HepG2 (cell line): ENCODE data around the gene EEFSEC. TPM values are rescaled to one million over a fixed set of nuclear protein-coding genes. Genes with fewer than 3 reads are reported as not detected.
A peak's percentile ranks its signal among the peaks of the same experiment; 100 is the strongest.

Experiments
- CTCF ChIP-seq: sonication (generic); formaldehyde crosslinking; IDR thresholded peaks from 2 replicates; pipeline ENCODE4 v1.5.0; 2020; ENCODE audit warnings: mild to moderate bottlenecking, missing genetic modification reagents, moderate library complexity
- FOXK2 ChIP-seq: fragments of 450-650 bp; IDR thresholded peaks from 2 replicates; pipeline ENCODE4 v1.6.1; 2016
- FOXO1 ChIP-seq: sonication (generic); formaldehyde crosslinking; IDR thresholded peaks from 2 replicates; pipeline ENCODE4 v1.4.0; 2020; ENCODE audit warnings: missing genetic modification reagents
- HES4 ChIP-seq: sonication (generic); formaldehyde crosslinking; IDR thresholded peaks from 2 replicates; pipeline ENCODE4 v1.9.0; 2021; ENCODE audit warnings: mild to moderate bottlenecking, missing genetic modification reagents, borderline replicate concordance
- KLF16 ChIP-seq, 2 experiments: sonication (generic) in 1 of 2; formaldehyde crosslinking in 1 of 2; IDR thresholded peaks; 2 replicates each; pipeline versions ENCODE4 v1.6.1 to v1.8.0; 2016 to 2023; ENCODE audit warnings: missing genetic modification reagents in 2 of 2, missing compliant biosample characterization in 1 of 2
- PHF21A ChIP-seq: sonication (generic); formaldehyde crosslinking; IDR thresholded peaks from 2 replicates; pipeline ENCODE4 v1.5.0; 2020; ENCODE audit warnings: mild to moderate bottlenecking, missing genetic modification reagents
- PHF8 ChIP-seq: sonication (generic); formaldehyde crosslinking; IDR thresholded peaks from 2 replicates; pipeline ENCODE4 v1.5.0; 2020; ENCODE audit warnings: missing genetic modification reagents
- SIX1 ChIP-seq: sonication (generic); formaldehyde crosslinking; IDR thresholded peaks from 2 replicates; pipeline ENCODE4 v1.4.0; 2020; ENCODE audit warnings: missing genetic modification reagents, borderline replicate concordance
- TAF15 ChIP-seq: fragments of 200-400 bp; formaldehyde crosslinking; IDR thresholded peaks from one replicate; pipeline ENCODE4 v1.6.1; 2018; ENCODE audit warnings: mild to moderate bottlenecking, low read depth, low read length; ENCODE audit not compliant: poor library complexity, severe bottlenecking
- TEAD3 ChIP-seq: optimal IDR thresholded peaks from 2 replicates; pipeline ENCODE3; 2016; ENCODE audit warnings: borderline replicate concordance
- ZBTB3 ChIP-seq: sonication (generic); formaldehyde crosslinking; IDR thresholded peaks from 2 replicates; pipeline ENCODE4 v1.4.0; 2020; ENCODE audit warnings: low read depth, mild to moderate bottlenecking, moderate library complexity, missing genetic modification reagents, borderline replicate concordance
- ZBTB38 ChIP-seq: sonication (generic); formaldehyde crosslinking; IDR thresholded peaks from 2 replicates; pipeline ENCODE4 v1.5.1; 2020; ENCODE audit warnings: mild to moderate bottlenecking, missing genetic modification reagents
- ZMYM2 ChIP-seq: sonication (generic); formaldehyde crosslinking; IDR thresholded peaks from 2 replicates; pipeline ENCODE4 v1.8.0; 2022; ENCODE audit warnings: mild to moderate bottlenecking, missing genetic modification reagents
- ZNF260 ChIP-seq: sonication (generic); formaldehyde crosslinking; IDR thresholded peaks from 2 replicates; pipeline ENCODE4 v1.4.0; 2020; ENCODE audit warnings: missing genetic modification reagents, low read depth, mild to moderate bottlenecking, borderline replicate concordance
- ZNF263 ChIP-seq: sonication (generic); formaldehyde crosslinking; IDR thresholded peaks from 2 replicates; pipeline ENCODE4 v1.4.0; 2020; ENCODE audit warnings: missing genetic modification reagents
- ZNF639 ChIP-seq: conservative IDR thresholded peaks from 2 replicates; pipeline ENCODE4 v1.6.1; 2018; ENCODE audit warnings: missing genetic modification reagents
- ZNF644 ChIP-seq: IDR thresholded peaks from 2 replicates; pipeline ENCODE4 v1.6.1; 2016; ENCODE audit warnings: low read depth
- ZNF652 ChIP-seq: IDR thresholded peaks from 2 replicates; pipeline ENCODE4 v1.6.1; 2016; ENCODE audit warnings: low read depth, borderline replicate concordance
- ZNF879 ChIP-seq: sonication (generic); formaldehyde crosslinking; IDR thresholded peaks from 2 replicates; pipeline ENCODE4 v1.8.1; 2023; ENCODE audit warnings: missing genetic modification reagents
- ZSCAN29 ChIP-seq: sonication (generic); formaldehyde crosslinking; conservative IDR thresholded peaks from 2 replicates; pipeline ENCODE4 v1.4.0; 2020; ENCODE audit warnings: mild to moderate bottlenecking, missing genetic modification reagents
- polyA plus RNA-seq, 8 experiments: library from polyadenylated mRNA; depleted of rRNA in 3 of 8; stranded (reverse) in 7 of 8; unstranded in 1 of 8; fragments of >200 nt; fragmentation: Illumina TruSeq in 4 of 8; extraction: Trizol in 4 of 8; gene quantifications; 2 replicates each; pipeline versions ENCODE4 v1.2.1 to v1.2.3, GENCODE V29; 2011 to 2016; ENCODE audit warnings: low read depth in 4 of 8, missing spikeins in 1 of 8, mixed read lengths in 1 of 8; ENCODE audit not compliant: insufficient read depth in 1 of 8
- total RNA-seq, 5 experiments: library from RNA; depleted of rRNA; stranded (reverse); fragments of >200 nt; fragmentation: Illumina TruSeq; extraction: Trizol; gene quantifications; 2 replicates each; pipeline ENCODE4 v1.2.3, GENCODE V29; 2016; ENCODE audit warnings: low read depth in 1 of 5
- TF ChIP-seq, protein P1 (sequence below): IDR thresholded peaks from 2 replicates; pipeline ENCODE4 v1.6.1; 2016; ENCODE audit warnings: missing genetic modification reagents, missing compliant biosample characterization
- TF ChIP-seq, protein P2 (sequence below): IDR thresholded peaks from 2 replicates; pipeline ENCODE4 v1.6.1; 2016; ENCODE audit warnings: mild to moderate bottlenecking, missing biosample characterization, missing genetic modification reagents
- TF ChIP-seq, protein P3 (sequence below): sonication (generic); formaldehyde crosslinking; IDR thresholded peaks from 2 replicates; pipeline ENCODE4 v1.4.0; 2020; ENCODE audit warnings: missing genetic modification reagents, borderline replicate concordance

EEFSEC gene
- total and polyA plus RNA-seq, 2 of the 13 experiments (the other 11 are each of a cell fraction or from before 2014, with no cell fraction given) = 6.4 to 24.2 TPM

DNA sequence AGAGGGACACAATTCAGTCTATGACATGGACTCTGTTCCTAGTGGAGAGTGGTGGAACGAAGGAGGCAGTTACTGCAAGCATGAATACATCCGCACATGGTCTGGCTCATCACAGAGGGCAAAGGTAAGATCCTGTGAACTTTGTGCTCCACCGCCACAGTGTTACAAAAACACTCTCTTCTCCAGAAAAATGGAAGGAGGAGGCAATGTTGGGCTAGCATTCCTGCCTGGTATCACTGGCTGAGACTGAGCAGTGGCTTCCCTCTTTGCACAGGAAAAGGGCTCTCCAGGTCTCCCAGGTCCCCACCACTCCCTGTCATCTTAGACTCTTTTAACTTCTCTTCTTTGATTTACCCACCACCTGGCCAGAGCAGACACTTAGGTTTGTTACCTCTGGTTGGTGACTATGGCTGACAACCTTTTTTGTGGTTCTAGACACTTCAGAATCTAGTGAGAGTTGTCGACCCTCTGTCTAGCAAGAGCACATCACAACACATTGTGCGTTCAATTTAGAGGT is 1.5 kb upstream of the EEFSEC start (continued):
- TF ChIP-seq PHF8 (CRISPR knock-in tag) (peak; percentile 27; the same call in 1 of the 2 replicates), KLF16 (CRISPR knock-in tag; IDR thresholded peaks at IDR 0.05) (peak in 1 of 2 experiments; percentile 66; a peak in 1 of 4 replicates), SIX1 (CRISPR knock-in tag) (no peak; the same call in 1 of the 2 replicates), ZSCAN29 (CRISPR knock-in tag) (peak; percentile 84), ZMYM2 (CRISPR knock-in tag) (0 out of 2 replicates have a peak, but pooled peaks have one; percentile 40), CTCF (CRISPR knock-in tag) (0 out of 2 replicates have a peak, but pooled peaks have one; percentile 16), PHF21A (CRISPR knock-in tag) (no peak), ZNF260 (CRISPR knock-in tag) (no peak), ZNF644 (peak; percentile 84), FOXO1 (CRISPR knock-in tag) (peak; percentile 75; the same call in 1 of the 2 replicates), ZBTB3 (CRISPR knock-in tag) (no peak), ZBTB38 (CRISPR knock-in tag) (peak; percentile 60; the same call in 1 of the 2 replicates), ZNF639 (CRISPR knock-in tag) (peak; percentile 73), TAF15 (no peak), TEAD3 (CRISPR knock-in tag) (peak; percentile 81), ZNF652 (no peak; the same call in 1 of the 2 replicates), ZNF879 (CRISPR knock-in tag) (0 out of 2 replicates have a peak, but pooled peaks have one; percentile 30), ZNF263 (CRISPR knock-in tag) (no peak), FOXK2 (0 out of 2 replicates have a peak, but pooled peaks have one; percentile 29), HES4 (CRISPR knock-in tag) (no peak)
- TF ChIP-seq, protein P1, sequence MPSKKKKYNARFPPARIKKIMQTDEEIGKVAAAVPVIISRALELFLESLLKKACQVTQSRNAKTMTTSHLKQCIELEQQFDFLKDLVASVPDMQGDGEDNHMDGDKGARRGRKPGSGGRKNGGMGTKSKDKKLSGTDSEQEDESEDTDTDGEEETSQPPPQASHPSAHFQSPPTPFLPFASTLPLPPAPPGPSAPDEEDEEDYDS = peak; percentile 68
- TF ChIP-seq, protein P2, sequence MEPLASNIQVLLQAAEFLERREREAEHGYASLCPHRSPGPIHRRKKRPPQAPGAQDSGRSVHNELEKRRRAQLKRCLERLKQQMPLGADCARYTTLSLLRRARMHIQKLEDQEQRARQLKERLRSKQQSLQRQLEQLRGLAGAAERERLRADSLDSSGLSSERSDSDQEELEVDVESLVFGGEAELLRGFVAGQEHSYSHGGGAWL (CRISPR knock-in tag) = 0 out of 2 replicates have a peak, but pooled peaks have one; percentile 36
- TF ChIP-seq, protein P3, sequence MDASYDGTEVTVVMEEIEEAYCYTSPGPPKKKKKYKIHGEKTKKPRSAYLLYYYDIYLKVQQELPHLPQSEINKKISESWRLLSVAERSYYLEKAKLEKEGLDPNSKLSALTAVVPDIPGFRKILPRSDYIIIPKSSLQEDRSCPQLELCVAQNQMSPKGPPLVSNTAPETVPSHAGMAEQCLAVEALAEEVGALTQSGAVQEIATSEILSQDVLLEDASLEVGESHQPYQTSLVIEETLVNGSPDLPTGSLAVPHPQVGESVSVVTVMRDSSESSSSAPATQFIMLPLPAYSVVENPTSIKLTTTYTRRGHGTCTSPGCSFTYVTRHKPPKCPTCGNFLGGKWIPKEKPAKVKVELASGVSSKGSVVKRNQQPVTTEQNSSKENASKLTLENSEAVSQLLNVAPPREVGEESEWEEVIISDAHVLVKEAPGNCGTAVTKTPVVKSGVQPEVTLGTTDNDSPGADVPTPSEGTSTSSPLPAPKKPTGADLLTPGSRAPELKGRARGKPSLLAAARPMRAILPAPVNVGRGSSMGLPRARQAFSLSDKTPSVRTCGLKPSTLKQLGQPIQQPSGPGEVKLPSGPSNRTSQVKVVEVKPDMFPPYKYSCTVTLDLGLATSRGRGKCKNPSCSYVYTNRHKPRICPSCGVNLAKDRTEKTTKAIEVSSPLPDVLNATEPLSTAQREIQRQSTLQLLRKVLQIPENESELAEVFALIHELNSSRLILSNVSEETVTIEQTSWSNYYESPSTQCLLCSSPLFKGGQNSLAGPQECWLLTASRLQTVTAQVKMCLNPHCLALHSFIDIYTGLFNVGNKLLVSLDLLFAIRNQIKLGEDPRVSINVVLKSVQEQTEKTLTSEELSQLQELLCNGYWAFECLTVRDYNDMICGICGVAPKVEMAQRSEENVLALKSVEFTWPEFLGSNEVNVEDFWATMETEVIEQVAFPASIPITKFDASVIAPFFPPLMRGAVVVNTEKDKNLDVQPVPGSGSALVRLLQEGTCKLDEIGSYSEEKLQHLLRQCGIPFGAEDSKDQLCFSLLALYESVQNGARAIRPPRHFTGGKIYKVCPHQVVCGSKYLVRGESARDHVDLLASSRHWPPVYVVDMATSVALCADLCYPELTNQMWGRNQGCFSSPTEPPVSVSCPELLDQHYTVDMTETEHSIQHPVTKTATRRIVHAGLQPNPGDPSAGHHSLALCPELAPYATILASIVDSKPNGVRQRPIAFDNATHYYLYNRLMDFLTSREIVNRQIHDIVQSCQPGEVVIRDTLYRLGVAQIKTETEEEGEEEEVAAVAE (CRISPR knock-in tag) = peak; percentile 92
